Measurements from ENCODE around the gene USP6NL. TPM values are rescaled to one million over a fixed set of nuclear protein-coding genes. Genes with fewer than 3 reads are reported as not detected.
"Not testable (repeated sequence)": the region's sequence is repeated elsewhere in the genome, so short reads cannot be mapped to it uniquely, and the experiment has no call there.

The USP6NL gene
- total and polyA plus RNA-seq, 5 donors from 2014 or later, result 0.46 to 2.8 (median 1.7) TPM

GRCh38 chr10:11441151-11441535, 170.3 kb downstream of the USP6NL start:
- no peaks in the 10 kb centered on the region for H3K36me3 Mint-ChIP-seq
- H3K4me1 ChIP-seq (ENCODE audit: control insufficient read depth, insufficient read depth, low read length, poor library complexity, severe bottlenecking), result peaks cover 11% of the 10 kb centered on the region
- H3K9me3 ChIP-seq (ENCODE audit: control insufficient read depth in 2 of 2, low read length in 2 of 2), result no peaks in the 10 kb centered on the region
- ATAC-seq (ENCODE audit: low read depth in 2 of 2), result no peak
- no peaks in the 10 kb centered on the region for H3K36me3 ChIP-seq (ENCODE audit: control insufficient read depth, insufficient read depth, low read length)
- no peak overlapping the region for H3K27ac ChIP-seq (ENCODE audit: insufficient read depth, low read length, poor library complexity, severe bottlenecking)
- no peak for DNase-seq
- H3K27me3 ChIP-seq (ENCODE audit: control insufficient read depth, insufficient read depth, low read length), result no peaks in the 10 kb centered on the region
- H3K27ac Mint-ChIP-seq, result peak overlapping the region in 1 of 3 donors; percentile 39
- H3K9me3 Mint-ChIP-seq, result no peaks in the 10 kb centered on the region
- H3K4me1 Mint-ChIP-seq, result peaks cover 6 to 28% (median 11%) of the 10 kb centered on the region in 4 donors
- H3K4me3 Mint-ChIP-seq, result peak overlapping the region in 2 of 4 donors; percentile 20 to 84
- H3K4me3 ChIP-seq (ENCODE audit: low read depth, low read length), result no peak overlapping the region
- peaks cover 6% of the 10 kb centered on the region for H3K27me3 Mint-ChIP-seq

- peak overlapping the region; percentile 78 for H3K4me3 ChIP-seq (ENCODE audit: low read depth, low read length)
- H3K9me3 ChIP-seq (ENCODE audit: control insufficient read depth in 2 of 2, low read length in 2 of 2), result no peaks in the 10 kb centered on the region
- DNase-seq, result peak in 1 of 3 donors; percentile 71
- Mint-ChIP-seq H3K9me3 (no peaks in the 10 kb centered on the region), H3K4me3 (peak overlapping the region; percentile 72 to 84 (median 80)), H3K36me3 (no peaks in the 10 kb centered on the region), H3K27me3 (no peaks in the 10 kb centered on the region), H3K27ac (peak overlapping the region; percentile 39 to 68 (median 57)), H3K4me1 (peaks cover 6 to 22% (median 10%) of the 10 kb centered on the region in 4 donors)
- H3K27me3 ChIP-seq (ENCODE audit: control insufficient read depth, insufficient read depth, low read length), result no peaks in the 10 kb centered on the region
- peaks cover 11% of the 10 kb centered on the region for H3K4me1 ChIP-seq (ENCODE audit: control insufficient read depth, insufficient read depth, low read length, poor library complexity, severe bottlenecking)
- no peaks in the 10 kb centered on the region for H3K36me3 ChIP-seq (ENCODE audit: control insufficient read depth, insufficient read depth, low read length)
- peak; percentile 44 to 58 for ATAC-seq (ENCODE audit: low read depth in 2 of 2)
- H3K27ac ChIP-seq (ENCODE audit: insufficient read depth, low read length, poor library complexity, severe bottlenecking), result no peak overlapping the region
Observed at GRCh38 chr10:11440250-11441150, 170.9 kb downstream of the USP6NL start.

- H3K27me3 Mint-ChIP-seq, result no peaks in the 10 kb centered on the region
- H3K9me3 ChIP-seq (ENCODE audit: control insufficient read depth in 2 of 2, low read length in 2 of 2), result no peaks in the 10 kb centered on the region
- H3K27me3 ChIP-seq (ENCODE audit: control insufficient read depth, insufficient read depth, low read length), result no peaks in the 10 kb centered on the region
- H3K9me3 Mint-ChIP-seq, result no peaks in the 10 kb centered on the region
- H3K4me3 ChIP-seq (ENCODE audit: low read depth, low read length), result no peak overlapping the region
- H3K36me3 ChIP-seq (ENCODE audit: control insufficient read depth, insufficient read depth, low read length), result no peaks in the 10 kb centered on the region
- no peaks in the 10 kb centered on the region for H3K36me3 Mint-ChIP-seq
- DNase-seq (no peak), ATAC-seq (ENCODE audit: low read depth in 2 of 2) (no peak)
- peaks cover 11% of the 10 kb centered on the region for H3K4me1 ChIP-seq (ENCODE audit: control insufficient read depth, insufficient read depth, low read length, poor library complexity, severe bottlenecking)
- H3K4me1 Mint-ChIP-seq, result peaks cover 6 to 22% (median 10%) of the 10 kb centered on the region in 4 donors
- no peak overlapping the region for H3K27ac ChIP-seq (ENCODE audit: insufficient read depth, low read length, poor library complexity, severe bottlenecking)
- H3K27ac Mint-ChIP-seq, result no peak overlapping the region
- H3K4me3 Mint-ChIP-seq, result peak overlapping the region in 1 of 4 donors; percentile 84
Observed at GRCh38 chr10:11439523-11440053, 171.9 kb downstream of the USP6NL start.

GRCh38 chr10:11437391-11438142, 173.9 kb downstream of the USP6NL start:
- H3K27ac Mint-ChIP-seq, result peak overlapping the region in 1 of 3 donors; percentile 8
- no peaks in the 10 kb centered on the region for H3K9me3 ChIP-seq (ENCODE audit: control insufficient read depth in 2 of 2, low read length in 2 of 2)
- peaks cover 6 to 22% (median 10%) of the 10 kb centered on the region in 4 donors for H3K4me1 Mint-ChIP-seq
- peaks cover 11% of the 10 kb centered on the region for H3K4me1 ChIP-seq (ENCODE audit: control insufficient read depth, insufficient read depth, low read length, poor library complexity, severe bottlenecking)
- H3K27me3 Mint-ChIP-seq, result no peaks in the 10 kb centered on the region
- no peak overlapping the region for H3K4me3 ChIP-seq (ENCODE audit: low read depth, low read length)
- H3K27me3 ChIP-seq (ENCODE audit: control insufficient read depth, insufficient read depth, low read length), result no peaks in the 10 kb centered on the region
- no peaks in the 10 kb centered on the region for H3K36me3 Mint-ChIP-seq
- no peak overlapping the region for H3K4me3 Mint-ChIP-seq
- H3K9me3 Mint-ChIP-seq, result peaks cover 0 to 2% (median 0%) of the 10 kb centered on the region in 7 donors
- ATAC-seq (ENCODE audit: low read depth in 2 of 2) (no peak), DNase-seq (no peak)
- no peak overlapping the region for H3K27ac ChIP-seq (ENCODE audit: insufficient read depth, low read length, poor library complexity, severe bottlenecking)
- H3K36me3 ChIP-seq (ENCODE audit: control insufficient read depth, insufficient read depth, low read length), result no peaks in the 10 kb centered on the region

- H3K36me3 ChIP-seq (ENCODE audit: control insufficient read depth, insufficient read depth, low read length); H3K36me3 Mint-ChIP-seq; H3K4me3 Mint-ChIP-seq; H3K27me3 Mint-ChIP-seq; H3K27ac ChIP-seq (ENCODE audit: insufficient read depth, low read length, poor library complexity, severe bottlenecking); H3K27me3 ChIP-seq (ENCODE audit: control insufficient read depth, insufficient read depth, low read length); H3K9me3 Mint-ChIP-seq; ATAC-seq (ENCODE audit: low read depth in 2 of 2); DNase-seq; H3K9me3 ChIP-seq (ENCODE audit: control insufficient read depth in 2 of 2, low read length in 2 of 2); H3K27ac Mint-ChIP-seq; H3K4me3 ChIP-seq (ENCODE audit: low read depth, low read length): not testable (repeated sequence)
- peaks cover 11% of the 10 kb centered on the region for H3K4me1 ChIP-seq (ENCODE audit: control insufficient read depth, insufficient read depth, low read length, poor library complexity, severe bottlenecking)
- peaks cover 6 to 20% (median 10%) of the 10 kb centered on the region in 4 donors for H3K4me1 Mint-ChIP-seq
Observed at GRCh38 chr10:11436445-11436844, 175.0 kb downstream of the USP6NL start.

GRCh38 chr10:11435581-11435981, 175.9 kb downstream of the USP6NL start:
- Histone ChIP-seq H3K4me1 (ENCODE audit: control insufficient read depth, insufficient read depth, low read length, poor library complexity, severe bottlenecking) (peaks cover 7% of the 10 kb centered on the region), H3K9me3 (ENCODE audit: control insufficient read depth in 2 of 2, low read length in 2 of 2) (no peaks in the 10 kb centered on the region), H3K4me3 (ENCODE audit: low read depth, low read length) (no peak overlapping the region), H3K36me3 (ENCODE audit: control insufficient read depth, insufficient read depth, low read length) (no peaks in the 10 kb centered on the region), H3K27ac (ENCODE audit: insufficient read depth, low read length, poor library complexity, severe bottlenecking) (no peak overlapping the region), H3K27me3 (ENCODE audit: control insufficient read depth, insufficient read depth, low read length) (no peaks in the 10 kb centered on the region)
- Mint-ChIP-seq H3K9me3 (peaks cover 0 to 2% (median 0%) of the 10 kb centered on the region in 7 donors), H3K27ac (peak overlapping the region in 1 of 3 donors; percentile 23), H3K4me1 (peaks cover 3 to 16% (median 7%) of the 10 kb centered on the region in 4 donors), H3K4me3 (no peak overlapping the region), H3K36me3 (peaks cover 3% of the 10 kb centered on the region), H3K27me3 (no peaks in the 10 kb centered on the region)
- ATAC-seq (ENCODE audit: low read depth in 2 of 2) (no peak), DNase-seq (no peak)

GRCh38 chr10:11434324-11434723, 177.1 kb downstream of the USP6NL start:
- H3K4me1 Mint-ChIP-seq, result peaks cover 0 to 4% (median 0%) of the 10 kb centered on the region in 4 donors
- no peak overlapping the region for H3K4me3 Mint-ChIP-seq
- peaks cover 0 to 4% (median 2%) of the 10 kb centered on the region in 7 donors for H3K9me3 Mint-ChIP-seq
- H3K4me1 ChIP-seq (ENCODE audit: control insufficient read depth, insufficient read depth, low read length, poor library complexity, severe bottlenecking), result no peaks in the 10 kb centered on the region
- peaks cover 8% of the 10 kb centered on the region for H3K36me3 Mint-ChIP-seq
- H3K4me3 ChIP-seq (ENCODE audit: low read depth, low read length), result no peak overlapping the region
- H3K27ac Mint-ChIP-seq, result no peak overlapping the region
- no peaks in the 10 kb centered on the region for H3K27me3 Mint-ChIP-seq
- DNase-seq (no peak), ATAC-seq (ENCODE audit: low read depth in 2 of 2) (no peak)
- no peak overlapping the region for H3K27ac ChIP-seq (ENCODE audit: insufficient read depth, low read length, poor library complexity, severe bottlenecking)
- H3K27me3 ChIP-seq (ENCODE audit: control insufficient read depth, insufficient read depth, low read length), result no peaks in the 10 kb centered on the region
- no peaks in the 10 kb centered on the region for H3K9me3 ChIP-seq (ENCODE audit: control insufficient read depth in 2 of 2, low read length in 2 of 2)
- no peaks in the 10 kb centered on the region for H3K36me3 ChIP-seq (ENCODE audit: control insufficient read depth, insufficient read depth, low read length)

Measured in CD4-positive, CD25-positive, alpha-beta regulatory T cell (primary cell).